ENCODE data around the gene FOXC2.

FOXC2 gene

DNA sequence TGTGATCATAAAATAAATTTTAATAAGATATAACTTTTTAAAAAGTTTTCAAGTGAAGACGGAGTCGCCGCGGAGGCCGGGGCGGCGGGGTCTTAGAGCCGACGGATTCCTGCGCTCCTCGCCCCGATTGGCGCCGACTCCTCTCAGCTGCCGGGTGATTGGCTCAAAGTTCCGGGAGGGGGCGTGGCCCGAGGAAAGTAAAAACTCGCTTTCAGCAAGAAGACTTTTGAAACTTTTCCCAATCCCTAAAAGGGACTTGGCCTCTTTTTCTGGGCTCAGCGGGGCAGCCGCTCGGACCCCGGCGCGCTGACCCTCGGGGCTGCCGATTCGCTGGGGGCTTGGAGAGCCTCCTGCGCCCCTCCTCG, at the start of gene FOXC2:
Gene FOXC2, plus strand, starts transcription at position 229 of the 365 bp plus-strand sequence. CDS start 507 bp downstream, outside the sequence.
- peak; percentile 84 for FAIRE-seq

DNA sequence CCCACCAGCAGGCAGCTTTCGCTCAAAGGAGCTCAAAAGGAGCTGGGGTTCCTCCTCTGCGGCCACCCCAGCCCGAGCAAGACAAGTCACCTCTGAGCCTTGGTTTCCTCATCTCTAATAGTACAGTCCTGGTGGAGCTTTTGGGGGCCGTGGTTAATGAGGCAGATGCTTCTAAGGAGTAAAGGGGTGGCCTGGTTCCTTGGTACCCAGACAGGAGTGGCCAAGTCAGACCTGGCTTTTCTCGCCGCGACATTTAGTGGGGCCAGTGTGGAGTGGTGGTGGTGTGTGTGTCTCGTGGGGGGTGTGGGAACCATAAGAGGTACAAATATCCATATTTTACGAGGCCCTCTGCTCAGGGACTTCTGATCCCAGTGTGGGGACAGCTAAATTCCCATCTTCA, 49.6 kb upstream of the FOXC2 start:
- FAIRE-seq: no peak

DNA sequence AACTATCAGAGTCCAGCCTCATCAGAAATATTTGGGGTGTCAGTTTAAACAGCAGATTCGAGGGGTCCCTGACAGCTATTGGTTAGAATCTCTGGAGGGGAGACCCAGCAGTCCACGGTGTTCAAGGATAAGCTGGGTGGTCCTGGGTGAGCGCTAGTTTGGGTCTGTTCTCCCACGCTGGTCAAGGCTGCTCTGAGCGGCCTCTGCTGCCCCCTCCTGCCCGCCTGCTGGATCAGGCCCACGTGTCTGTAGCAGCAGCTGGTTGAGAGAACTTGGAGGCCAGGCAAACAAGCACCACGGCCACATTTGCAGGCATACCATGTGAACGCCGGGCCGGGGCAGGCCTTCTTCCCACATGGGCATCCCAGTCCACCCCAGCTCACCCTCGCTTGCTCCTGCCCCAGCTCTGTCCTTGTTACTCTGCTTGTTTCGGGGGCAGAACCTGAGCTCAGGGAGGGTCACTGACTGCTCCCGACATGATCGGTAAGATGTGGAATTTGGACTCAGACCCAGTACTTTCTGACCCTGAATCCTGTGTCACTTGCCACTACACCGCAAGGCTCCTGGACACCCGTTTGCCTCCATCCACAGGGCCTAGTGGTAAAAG, 48.9 kb upstream of the FOXC2 start:
- FAIRE-seq: no peak

DNA sequence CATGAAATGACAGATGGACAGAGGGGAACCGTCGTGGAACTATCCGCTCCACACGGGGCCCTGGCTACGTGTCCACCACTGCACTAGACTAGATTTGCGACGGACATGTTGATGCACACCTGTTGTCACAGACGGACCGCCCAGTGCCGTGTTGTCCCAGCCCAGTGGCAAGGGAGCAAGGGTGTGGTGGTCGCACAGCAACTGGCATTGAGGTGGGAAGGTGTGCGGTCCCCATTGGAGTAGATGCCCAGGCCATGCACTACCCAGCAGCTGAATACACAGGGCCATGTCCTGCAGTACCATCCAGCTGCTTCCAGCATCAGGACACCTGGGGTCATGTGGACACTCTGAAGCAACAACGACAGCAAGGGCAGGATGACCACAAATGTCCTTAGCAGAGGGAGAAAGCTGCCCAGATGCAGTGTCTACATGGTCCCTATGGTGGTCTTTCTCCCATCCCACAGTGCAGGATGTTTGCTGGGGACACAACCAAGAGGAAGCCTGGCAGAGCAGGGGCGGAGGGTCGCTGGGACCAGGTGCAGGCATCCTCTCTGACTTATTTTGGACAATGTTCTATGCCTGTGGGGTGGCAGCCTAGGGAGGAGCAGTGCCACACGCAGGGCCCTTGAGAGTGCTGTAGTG, 47.5 kb upstream of the FOXC2 start:
- FAIRE-seq: no peak

DNA sequence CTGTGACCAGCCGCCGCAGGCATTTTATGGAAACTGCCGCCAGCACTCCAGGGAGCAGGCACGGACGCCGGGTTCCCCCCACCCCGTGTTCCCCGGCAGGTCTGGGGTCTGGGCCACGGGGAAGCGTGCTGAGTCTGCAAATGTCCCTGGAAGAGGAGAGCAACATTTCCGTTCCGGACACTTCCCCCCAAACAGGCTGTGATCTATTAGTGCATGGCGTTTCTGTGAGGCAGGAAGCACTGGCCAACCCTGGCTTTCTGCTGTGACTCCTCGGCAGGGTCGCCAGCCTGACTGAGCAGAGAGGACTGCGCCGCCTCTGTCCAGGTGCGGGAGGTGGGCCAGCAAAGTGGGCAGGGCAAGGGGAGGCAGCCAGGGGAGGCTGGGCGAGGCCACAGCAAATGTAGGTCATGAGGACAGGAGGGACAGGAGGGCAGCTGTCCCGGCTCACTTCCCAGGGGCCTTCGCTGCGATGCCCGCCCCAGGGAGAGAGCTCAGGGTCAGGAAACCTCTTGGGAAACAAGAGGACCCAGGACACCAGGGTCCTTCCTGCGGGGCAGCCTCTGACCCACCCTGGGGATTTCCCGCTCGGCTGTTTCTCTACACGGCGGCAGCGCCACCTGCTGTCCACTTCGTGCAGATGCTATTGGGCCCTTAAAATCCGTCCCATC, 46.8 kb upstream of the FOXC2 start:
- no peak for FAIRE-seq

DNA sequence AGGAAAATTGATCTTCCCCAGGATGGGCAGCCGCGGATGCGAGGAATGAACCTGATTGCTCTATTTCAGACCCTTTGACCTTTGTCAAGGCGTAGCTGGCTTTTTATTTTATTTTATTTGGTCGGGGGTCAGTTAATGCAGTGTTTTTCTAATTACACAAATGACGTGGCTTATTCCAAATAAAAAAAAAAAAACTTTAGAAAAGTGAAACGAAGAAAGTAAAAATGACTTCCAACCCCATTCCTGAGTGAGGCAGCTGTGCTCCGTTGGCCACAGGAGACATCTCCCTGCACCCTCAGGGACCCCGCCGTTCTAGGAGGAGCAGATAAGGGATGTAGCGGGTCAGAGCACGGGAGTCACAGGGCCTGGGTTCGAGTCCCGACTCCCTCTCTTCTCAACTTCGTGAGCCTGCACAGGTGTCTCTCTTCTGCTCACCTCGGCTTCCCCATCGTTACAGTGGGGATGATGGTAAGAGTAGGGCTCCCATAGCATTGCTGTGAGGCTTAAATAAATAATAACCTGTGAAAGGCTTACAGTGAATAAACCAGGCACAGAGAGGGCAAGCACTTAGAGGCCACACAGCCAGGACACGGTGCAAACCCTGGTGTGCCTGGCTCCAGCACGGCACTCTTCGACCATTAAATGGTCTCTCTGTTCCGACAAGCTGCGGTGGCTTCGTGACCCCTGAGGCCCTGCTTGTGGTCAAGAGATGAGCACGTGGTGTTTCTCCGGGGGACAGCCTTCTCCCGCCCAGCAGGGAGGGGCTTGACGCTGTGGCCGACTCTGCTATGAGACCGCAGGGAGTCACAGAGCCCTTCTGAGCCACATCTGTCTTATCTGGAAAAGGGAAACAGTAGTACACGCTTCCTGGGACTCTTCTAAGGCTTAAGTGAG, 46.1 kb upstream of the FOXC2 start:
- no peak for FAIRE-seq

DNA sequence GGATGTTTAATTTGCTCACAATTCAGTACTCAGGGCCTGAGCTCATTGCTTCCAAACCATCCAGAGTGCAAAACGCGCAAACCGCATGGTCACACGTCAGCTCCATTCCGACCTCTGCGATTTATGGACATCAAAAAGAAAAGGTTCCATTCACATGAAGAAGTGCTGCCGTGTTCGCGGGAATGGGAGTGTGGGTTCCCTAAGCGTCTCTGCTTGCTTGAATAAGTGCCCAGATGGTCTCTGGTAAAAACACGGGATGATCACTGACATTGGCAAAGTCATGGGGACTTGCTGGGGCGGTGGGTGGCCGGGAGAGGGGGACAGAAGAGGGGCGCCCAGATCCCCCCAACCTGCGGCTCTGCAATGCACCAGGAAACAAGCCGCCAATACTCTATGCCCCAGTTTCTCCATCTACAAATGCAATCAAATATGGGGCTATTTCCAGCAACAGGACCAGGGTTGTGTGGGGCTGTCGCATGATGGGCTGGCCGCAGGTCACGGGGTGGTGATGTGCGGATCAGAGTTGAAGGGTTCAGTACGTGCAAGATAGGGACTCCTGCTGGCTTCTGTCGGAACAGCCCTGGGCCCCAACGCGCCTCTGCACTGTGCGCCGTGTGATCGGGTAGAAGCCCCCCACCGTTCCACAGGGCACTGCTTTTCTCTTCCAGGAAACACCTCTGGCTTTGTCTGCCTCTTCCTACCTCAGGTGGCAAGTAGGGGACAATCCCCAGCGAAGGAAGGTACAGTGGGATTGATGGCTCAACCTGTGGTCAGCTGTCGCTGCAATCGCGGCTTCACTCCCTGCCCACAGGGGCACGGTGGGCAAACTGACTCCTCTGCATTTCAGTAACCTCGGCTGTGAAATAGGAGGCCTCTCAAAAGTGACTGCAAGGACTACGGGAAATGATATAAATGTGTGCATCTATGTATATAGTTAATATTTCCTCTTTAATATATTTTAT, 45.1 kb upstream of the FOXC2 start:
- FAIRE-seq: no peak

DNA sequence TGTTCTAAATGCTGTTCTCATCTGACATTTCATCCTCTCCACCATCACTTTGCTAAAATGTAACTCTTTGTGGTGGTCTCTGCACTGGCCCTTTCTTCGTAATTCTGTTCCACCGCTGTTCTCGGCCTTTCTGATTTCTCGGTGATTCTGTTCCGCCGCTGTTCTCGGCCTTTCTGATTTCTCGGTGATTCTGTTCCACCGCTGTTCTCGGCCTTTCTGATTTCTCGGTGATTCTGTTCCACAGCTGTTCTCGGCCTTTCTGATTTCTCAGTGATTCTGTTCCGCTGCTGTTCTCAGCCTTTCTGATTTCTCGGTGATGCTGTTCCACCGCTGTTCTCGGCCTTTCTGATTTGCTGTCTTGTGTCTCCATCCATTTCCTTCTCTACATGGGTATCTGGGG, 44.0 kb upstream of the FOXC2 start:
- no peak for FAIRE-seq

DNA sequence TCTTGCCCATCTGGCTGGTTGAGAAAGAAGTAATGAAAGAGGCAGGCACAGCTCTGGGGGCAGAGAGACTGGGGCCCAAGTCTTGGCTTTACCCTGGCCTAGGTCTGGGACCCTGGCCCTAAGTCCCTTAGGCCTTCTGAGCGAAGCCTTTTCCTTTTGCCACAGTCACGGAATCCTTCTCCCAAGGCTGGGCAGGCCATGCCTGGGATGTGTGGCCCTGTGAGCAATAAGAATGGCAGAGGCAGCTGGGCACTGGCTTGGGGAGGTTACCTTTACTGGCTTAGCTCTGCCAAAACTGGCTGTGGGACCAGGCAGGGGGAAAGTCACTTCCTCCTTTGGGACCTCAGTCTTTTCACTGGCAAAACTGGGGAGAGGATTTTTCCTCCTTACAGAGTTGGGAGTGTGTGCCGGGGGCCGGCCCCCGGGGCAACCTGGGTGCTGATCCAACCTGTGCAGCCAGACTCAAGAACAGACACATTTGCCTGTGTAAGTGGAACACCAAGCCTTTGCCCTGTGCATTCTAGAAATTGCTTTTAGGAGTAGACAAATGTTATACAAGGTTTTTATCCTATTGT, 43.4 kb upstream of the FOXC2 start:
- no peak for FAIRE-seq

DNA sequence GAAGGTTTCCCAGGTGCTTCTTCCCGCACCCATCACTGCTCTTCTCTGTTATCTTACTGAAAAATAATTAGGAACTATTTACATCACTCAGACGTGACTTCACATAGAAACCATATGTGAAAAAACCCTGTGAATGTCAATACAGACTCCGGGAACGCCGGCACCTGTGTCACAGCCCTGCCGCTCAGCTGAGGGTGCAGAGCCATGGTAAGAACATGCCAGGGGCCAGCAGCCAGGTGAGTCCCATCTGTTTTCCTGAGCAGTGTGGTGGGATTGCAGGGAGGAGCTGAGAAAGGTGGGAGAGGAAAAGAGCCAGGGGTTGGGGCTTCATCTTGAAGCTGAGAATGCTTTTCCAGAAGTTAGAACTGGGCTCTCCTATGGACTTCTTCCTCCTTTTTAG, 42.6 kb upstream of the FOXC2 start:
- FAIRE-seq: no peak

DNA sequence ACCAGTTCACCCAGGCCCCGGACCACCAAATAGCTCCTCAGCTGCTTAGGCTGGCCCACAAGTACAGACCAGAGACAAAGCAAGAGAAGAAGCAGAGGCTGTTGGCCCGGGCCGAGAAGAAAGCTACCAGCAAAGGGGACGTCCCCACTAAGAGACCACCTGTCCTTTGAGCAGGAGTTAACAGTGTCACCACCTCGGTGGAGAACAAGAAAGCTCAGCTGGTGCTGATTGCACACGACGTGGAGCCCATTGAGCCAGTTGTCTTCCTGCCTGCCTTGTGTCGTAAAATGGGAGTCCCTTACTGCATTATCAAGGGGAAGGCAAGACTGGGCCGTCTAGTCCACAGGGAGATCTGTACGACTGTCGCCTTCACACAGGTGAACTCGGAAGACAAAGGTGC, 40.9 kb upstream of the FOXC2 start:
- no peak for FAIRE-seq

DNA sequence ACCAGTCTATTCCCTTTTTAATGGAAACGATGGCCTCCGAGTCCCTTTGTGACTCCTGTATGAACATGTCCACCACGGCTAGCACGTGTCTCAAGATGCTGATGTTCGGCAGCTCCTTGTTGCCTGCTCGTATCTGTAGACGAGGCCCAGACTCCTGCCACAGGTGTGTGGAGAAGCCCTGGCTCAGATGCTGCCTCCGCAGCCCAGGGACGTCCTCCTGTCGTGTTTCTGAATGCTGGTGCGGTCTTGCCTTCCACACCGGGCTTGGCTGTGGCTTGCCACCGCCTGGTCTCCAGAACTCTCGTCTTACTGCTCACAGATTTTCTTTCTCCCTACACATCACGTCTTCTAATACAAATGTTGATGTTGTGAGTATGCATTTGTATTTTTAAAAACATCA, 39.3 kb upstream of the FOXC2 start:
- no peak for FAIRE-seq

DNA sequence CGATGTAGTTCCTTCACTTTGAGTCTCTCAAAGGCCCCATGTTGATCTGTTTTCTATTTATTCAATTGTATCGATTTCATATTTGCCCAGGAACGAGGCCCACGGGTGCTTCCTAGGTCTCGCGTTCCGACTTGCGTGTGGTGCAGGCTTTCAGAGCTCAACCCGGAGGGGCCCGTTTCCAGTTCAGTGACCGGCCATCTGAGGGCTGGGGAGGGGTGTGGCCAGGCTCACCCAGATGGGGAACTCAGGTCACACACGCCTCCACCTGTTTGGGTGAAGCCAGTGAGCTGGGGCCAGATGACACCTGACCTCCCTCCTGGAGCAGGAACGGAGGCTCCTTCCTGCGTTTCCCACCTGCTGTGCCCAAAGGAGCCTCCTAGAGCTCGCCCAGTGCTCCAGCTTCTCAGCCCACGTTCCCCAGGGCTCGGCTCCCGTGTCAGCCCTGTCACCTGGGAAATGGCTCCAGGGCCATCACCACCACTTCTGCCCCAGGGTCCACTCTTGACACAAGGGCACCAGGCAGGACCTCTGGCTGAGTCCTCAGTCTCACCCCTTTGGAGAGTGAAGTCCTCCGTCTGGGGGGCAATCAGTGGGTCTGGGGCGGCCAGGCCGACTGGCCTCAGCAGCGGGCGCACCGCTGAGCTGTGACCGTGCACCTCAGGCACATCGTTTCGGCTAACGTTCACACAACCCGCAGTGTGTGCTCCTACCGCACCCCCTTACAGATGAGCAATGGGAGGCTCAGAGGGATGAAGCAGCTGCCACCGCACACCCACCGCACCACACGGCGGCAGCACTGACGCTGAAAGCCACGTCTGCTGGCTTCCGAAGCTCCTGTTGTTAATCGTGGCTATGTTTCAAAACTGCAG, 38.3 kb upstream of the FOXC2 start:
- FAIRE-seq: no peak

DNA sequence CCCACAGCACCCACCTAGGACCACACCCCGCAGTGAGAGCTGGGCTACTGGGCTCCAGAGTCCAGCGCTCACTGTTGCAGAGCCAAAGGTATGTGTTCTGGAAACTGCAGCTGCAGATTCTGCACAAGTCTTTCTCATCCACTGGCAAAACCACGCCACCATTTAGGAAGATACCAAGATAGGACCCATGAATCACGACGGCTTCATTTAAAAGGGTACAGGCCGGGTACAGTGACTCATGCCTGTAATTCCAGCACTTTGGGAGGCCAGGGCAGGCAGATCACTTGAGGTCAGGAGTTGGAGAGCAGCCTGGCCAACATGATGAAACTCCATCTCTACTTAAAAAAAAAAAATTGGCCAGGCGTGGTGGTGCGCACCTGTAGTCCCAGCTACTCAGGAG, 37.5 kb upstream of the FOXC2 start:
- FAIRE-seq: no peak

DNA sequence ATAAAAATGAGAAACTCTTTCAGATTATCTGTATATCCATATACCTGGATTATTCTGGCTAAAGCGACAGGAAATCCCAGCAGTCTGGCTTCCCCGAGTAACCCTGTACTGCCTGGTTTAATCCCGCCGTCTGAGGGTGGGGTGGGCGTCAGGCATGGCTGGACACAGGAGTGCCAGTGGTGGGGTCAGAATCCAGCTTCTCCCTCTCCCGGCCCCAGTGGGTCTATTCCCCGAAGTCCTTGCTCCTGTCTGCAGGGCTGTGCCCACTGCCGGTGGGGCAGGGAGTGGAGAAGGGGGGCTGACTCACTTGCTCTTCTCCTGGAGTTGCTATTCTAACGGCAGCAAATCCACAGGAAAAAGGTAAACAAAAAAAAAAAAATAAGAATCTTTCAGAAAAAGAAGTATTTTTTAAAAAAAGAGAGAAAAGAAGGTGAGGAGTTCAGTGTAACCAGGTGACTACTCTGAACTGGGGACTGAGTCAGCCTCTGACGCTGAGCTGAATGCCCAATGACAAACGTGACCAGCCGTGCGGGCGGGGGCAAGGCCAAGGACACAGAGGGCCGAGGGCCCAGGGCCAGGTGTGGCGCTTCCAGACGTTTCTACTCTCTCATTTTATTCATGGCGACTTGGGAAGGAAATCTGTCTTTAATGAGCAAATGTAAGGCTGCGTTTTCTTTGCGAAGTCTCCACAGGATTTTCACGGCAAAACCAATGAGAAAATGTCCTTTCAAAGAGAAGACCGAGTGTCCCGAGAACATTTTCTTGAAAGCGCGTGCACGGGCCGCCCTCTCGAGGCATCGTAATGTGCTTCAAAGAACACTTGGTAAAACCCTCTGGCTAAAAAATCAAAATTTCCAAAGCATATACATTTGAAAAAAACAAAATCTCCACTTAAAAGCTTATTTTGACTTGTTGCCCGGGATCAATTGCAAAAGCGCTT, 36.1 kb upstream of the FOXC2 start:
- FAIRE-seq: no peak

DNA sequence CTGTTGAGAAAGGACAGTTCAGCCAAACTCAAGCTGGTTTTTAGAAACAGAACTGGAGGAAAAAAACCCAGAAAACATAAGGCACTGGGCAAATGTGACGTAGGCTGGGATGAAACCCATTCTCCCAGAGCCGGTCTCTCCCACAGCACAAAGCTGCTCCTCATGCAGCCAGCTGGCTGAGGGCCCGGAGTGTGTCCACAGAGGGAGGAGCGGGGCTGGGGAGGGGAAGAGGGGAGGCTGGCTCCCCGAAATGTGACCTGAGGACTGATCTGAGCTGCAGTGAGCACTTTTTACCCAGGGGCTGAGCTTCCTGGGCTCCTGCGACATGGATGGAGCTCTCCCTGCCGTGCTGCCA, 35.5 kb upstream of the FOXC2 start:
- FAIRE-seq: no peak

DNA sequence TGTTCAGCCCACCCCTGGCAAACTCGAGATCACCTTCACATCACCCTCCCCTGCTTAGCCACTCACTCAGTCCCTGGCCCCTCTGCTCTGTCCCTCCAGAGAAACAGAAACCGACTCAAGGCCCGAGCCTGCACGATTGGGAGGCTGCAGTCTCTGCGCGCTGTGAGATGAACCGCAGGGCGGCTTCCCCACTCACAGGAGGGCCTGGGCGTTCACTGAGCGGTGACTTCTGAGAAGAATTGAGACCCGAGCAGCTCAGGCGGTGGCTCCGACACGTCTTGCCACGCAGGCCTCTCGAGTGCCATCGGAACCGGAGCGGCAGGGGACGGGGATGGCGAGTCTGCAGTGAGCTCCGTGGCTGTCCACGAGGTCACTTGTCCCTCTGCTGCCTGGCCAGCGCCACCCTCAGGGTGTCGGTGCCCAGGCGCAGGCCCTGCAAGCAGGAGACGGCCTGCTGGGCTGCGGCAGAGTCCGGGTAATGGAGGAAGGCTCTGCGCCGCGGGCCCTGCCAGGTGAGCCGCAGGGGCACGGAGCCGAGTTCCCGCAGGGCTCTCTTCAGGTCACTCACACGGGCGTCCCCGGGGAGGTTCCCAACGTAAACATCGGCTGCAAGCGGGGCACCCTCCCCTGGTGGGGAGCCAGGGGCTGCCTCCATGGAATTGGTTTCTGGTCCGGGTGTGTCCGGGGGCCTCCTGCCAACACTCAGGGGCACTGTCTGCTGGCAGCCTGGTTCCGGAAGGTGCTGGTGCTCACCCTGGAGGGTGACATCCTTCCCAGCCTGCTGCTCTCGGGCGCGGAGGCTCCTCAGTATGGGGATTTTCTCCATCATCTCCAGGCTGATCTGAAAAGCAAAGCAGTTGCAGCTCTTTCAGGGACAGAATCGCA, 34.7 kb upstream of the FOXC2 start:
- no peak for FAIRE-seq

DNA sequence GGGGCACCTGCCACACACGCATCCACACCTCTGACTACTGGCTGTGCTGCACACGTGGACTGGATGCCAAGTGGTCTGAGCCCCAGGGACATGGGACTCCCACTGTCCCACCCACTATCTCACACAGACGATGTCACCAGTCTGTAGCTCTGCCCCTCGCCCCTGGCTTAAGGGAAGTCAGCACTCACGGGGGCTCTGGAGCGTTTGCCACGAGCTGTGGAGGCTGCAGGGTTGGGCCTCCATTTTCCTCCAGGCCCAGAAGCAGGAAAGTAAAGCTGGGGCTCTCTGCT, 34.2 kb upstream of the FOXC2 start:
- no peak for FAIRE-seq

DNA sequence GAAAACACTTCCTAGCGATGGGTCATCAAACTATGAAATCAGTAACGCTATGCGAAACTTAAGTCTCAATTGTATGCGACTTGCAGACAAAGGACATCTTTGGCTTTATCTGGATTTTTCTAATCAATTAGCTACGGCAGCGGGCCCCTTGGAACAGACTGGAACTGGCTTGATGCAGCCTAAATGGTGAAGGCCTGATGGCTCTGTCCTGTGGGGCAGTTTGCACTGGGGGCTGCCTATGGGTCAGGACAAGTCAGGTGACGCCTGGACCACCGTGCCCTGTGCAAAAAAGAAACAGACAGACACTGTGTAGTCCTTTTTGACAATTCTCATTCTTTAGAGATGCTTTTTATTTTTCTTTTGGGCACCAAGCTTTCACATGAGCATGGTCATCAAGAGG, 33.6 kb upstream of the FOXC2 start:
- FAIRE-seq: no peak
